Stimulated activated CD8-positive, alpha-beta memory T cell treated with anti-CD3 and anti-CD28 coated beads, Interleukin-2, amount 100 ng/mL, for 1 hour (primary cell): ENCODE results near the gene IL6ST.
"Not testable (repeated sequence)": the region's sequence is repeated elsewhere in the genome, so short reads cannot be mapped to it uniquely, and the experiment has no call there.

Source experiments
- DNase-seq, 2 donors: peaks; one replicate each; pipeline ENCODE4 v3.0.0-alpha.2; 2020; ENCODE audit warnings: low read depth in 2 of 2

The IL6ST gene

DNA sequence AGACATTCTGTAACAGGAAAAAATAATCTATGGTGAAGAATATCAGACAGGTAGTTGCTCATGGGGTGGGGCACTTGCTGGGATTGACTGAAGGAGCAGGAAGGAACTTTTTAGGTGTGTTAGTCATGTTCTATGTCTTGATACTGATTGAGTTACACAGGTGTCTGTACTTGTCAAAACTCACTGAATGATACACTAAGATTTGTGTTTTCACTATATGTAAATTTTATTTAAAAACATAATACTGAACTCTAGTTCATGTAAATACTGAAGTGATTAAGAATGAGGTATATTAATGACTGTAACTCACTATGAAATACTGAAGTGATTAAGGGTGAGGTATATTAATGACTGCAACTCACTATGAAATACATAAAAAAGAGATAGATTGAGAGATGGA lies 28.5 kb downstream of the IL6ST start:
- no peak for DNase-seq

GRCh38 chr5:55965525-55965924 lies 29.2 kb downstream of the IL6ST start:
- no peak for DNase-seq

GRCh38 chr5:55960779-55961178 lies 34.0 kb downstream of the IL6ST start:
- DNase-seq, result no peak

GRCh38 chr5:55959208-55959607 lies 35.6 kb downstream of the IL6ST start:
- DNase-seq, result no peak

DNA sequence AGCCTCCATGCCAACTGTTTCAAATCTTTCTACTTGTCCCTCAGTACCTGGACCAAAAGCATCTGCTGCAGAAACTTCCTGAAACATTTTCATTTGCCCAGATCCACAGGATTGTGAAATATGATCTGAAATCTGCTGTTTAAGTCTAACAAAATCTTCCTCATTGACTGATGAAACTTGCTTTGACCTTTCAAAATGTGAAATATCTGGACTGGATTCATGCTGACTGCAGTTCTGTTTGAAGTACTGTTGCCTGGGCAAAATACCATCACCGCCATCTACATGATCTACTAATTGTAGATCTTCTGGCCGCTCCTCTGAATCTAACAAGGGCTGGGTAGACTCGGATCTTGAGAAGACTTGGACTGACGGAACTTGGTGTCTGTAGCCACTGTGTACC lies 53.6 kb downstream of the IL6ST start:
- not testable (repeated sequence) for DNase-seq

- DNase-seq, result not testable (repeated sequence)
Measured at GRCh38 chr5:55937598-55937997, 57.2 kb downstream of the IL6ST start.

- peak; percentile 42 to 60 for DNase-seq
Measured at GRCh38 chr5:55936100-55936693, 58.6 kb downstream of the IL6ST start.

DNA sequence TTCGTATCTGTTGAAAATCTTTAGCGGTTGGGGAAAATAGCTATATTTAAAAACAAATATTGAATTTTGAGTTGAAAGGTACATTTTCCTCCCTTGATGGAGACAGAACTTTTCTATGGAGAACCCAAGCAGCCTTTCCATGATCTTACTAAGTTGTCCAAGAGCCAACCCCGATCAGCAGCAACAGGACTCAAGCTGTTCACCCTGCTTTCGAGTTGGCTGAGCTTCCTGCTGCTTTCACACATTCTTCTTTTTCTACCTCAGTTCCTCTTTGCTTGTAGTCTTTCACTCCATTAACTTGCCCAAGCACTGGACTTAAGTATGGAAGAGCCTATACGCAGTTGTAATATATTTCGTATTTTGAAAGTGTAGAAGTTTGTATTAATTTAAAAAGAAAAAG lies 59.4 kb downstream of the IL6ST start:
- no peak for DNase-seq

GRCh38 chr5:55934720-55935119 lies 60.0 kb downstream of the IL6ST start:
- no peak for DNase-seq

DNA sequence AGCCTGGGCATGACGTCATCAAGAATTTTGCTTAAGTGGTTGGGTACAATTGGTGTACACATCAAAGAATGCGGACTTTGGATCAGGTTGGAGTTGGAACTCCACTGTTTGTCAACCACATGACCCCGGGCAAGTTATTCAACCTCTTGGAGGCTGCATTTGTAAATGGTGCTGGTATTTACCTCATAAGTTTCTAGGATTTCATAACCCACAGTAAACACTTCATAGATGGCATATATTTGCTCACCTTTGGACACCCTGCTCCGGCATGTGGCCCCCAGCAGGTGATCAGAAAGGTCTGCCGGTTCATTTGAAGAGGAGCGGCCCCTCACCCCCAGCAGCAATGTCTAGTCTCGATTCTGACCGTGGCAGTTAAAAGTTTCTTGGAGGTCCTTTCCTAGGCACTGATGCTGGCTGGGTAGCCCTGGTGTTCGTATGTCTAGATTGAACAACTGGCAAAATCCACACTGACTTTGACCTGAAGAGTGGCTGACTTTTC lies 60.6 kb downstream of the IL6ST start:
- DNase-seq, result no peak

- DNase-seq, result no peak
Measured at GRCh38 chr5:55933377-55934114, 61.2 kb downstream of the IL6ST start.

GRCh38 chr5:55932700-55933099 lies 62.1 kb downstream of the IL6ST start:
- no peak for DNase-seq

DNA sequence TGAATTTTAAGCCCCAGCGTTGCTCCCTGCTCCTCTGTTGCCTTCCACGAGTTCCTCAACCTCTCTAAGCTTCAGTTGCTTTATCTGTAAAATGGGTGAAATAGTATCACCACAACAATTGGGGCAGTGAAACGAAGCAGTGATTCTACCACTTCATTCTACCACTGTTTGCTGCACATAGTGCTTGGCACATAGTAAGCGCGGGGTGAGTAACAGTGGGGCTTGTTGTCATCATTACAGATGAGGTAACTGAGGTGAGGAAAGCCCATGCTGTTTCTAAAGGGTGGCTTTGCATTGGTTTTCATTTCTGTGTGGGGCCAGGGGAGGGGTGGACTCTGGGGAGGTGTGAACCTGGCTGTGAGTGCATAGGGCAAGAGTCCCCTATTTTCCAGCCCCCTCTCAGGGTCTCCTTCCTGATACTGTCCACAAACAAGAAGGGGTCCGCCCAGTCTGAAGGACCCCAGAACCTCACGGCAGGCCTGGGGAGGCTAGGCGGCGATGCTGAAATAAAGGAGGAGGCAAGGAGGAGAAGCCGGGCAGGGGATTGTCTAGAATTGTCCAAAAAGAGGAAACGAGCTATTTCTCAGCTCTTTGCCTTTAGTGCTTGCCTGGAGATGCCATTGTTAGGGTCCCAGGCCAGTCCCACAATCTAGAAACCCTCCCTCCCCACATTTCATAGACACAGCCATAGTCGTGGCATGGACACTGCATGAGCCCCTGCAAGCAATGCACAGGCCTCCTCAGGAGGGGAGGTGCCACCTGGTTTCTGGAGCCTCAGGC lies 65.6 kb downstream of the IL6ST start:
- DNase-seq, result no peak

DNA sequence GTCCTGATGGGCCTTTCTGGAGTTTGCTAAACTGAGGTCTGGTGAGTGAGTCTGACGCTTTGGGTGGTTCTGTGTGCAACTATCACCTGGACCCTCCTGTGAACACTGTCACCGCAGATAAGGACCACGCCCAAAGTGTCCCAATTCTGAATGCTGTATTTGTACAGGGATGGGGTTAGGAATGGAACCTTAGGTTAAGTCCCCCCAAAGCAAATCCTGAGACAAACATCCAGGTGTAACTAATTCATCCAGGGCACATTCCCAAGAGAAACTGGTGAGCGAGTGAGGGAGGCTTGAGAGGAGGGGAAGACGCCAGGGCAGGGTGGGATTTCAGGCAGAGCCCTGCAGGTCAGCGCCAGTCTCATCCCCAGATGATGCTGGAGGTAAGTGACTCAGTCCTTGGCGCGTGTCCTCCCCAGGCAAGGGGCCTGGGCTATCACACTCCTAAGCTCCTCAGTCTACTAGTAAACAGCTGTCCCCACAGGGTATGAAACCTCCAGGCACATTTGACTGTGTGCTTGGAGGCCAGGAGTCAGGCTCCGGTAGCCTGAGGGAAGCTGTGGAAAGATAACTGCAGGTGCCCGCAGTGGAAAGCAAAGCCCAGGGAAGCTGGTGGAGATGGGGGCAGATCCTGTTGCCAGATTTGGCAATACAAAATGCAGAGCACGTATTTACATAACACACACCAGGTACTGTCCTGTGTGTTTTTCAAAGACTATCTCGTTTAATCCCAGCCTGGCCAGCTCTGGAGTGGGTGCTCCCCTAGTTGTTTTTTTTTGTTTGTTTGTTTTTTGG lies 66.7 kb downstream of the IL6ST start:
- DNase-seq, result no peak

DNA sequence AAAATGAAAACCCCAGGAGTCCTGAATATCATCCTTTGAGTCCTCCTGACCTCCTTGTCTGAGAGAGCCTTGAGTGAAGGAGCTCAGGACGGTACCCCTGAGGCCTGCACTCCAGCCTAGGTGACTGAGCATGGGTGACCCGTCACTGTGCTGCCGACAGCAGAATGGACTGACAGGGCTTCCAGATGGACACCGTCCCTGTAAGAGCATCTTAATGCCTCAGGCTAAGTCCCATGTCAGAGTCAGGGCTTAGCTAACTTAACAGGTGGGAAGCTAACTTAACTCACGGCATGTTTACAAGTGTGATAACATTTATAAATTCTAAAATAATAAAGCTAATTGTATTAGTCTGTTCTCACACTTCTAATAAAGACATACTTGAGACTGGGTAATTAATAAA lies 68.3 kb downstream of the IL6ST start:
- no peak for DNase-seq

- no peak for DNase-seq
Measured at GRCh38 chr5:55925712-55926111, 69.1 kb downstream of the IL6ST start.

GRCh38 chr5:55925181-55925580 lies 69.6 kb downstream of the IL6ST start:
- no peak for DNase-seq

DNA sequence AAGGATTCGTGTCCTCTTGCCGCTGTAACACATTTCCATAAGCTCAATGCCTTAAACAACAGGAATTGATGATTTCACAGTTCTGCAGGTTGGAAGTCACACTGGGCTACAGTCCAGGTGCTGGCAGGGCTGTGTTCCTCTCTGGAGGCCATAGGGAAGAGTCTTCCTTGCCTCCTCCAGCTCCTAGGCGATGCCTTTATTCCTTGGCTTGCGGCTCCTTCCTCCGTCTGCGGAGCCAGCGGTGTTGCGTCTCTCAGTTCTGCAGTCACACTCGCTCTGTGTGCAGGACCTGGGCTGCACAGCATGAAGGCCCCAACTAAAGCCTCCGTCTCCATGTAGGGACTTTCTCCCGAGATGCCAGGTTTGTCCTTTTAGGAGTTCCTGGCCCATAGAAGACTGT lies 70.0 kb downstream of the IL6ST start:
- DNase-seq, result no peak

DNA sequence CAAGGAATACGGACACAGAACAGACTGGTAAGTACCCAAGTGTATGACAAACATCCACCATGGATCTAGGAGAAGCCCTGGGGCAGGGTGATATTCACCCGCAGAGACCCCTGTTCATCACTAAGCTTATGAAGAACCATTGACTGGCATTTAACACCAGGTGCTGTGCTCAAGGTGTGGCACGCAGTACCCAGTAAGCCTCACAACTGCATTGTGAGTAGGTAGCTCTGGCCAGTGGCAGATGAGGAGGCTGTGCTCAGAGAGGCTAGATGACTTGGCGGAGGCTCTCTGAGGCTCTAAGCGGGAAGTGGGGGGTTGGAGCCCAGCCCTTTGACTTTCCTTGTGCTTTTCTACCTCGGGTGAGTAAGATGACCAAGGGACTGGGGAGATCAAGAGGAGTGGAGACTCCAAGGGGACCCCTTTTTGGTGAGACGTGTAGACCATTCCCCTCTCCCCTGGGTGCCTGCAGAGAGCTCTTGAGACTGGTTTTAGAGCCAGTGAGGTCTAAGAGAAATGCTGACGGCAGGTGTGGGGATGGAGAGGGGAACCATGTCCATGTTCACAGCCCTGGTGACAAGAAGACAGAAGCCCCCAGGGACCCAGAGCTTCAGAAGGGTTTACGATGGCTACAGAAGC lies 70.8 kb downstream of the IL6ST start:
- no peak for DNase-seq

GRCh38 chr5:55923177-55923771 lies 71.5 kb downstream of the IL6ST start:
- no peak for DNase-seq

DNA sequence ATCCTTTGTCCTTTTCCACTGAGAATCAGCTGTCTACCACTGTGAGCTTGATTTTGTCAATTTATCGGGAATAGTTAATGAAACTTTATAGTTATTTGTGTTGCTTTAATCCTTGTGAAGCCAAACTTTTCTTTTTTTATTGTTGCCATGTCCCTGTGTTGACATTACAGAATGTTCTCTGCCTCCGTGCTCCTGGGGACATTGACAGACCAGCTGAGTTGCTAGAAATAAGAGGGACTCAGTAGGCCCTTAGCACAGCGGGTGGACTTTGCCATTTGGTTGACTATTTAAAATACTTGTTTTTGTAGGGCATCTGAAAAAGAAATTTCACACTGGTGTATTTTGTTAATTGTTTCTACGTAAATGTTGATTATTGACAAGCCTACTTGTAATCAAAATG lies 73.1 kb downstream of the IL6ST start:
- DNase-seq, result no peak
